Uterus (tissue), 4 donors: ENCODE measurements around the gene SIGLEC10. TPM values are rescaled to one million over a fixed set of nuclear protein-coding genes. Genes with fewer than 3 reads are reported as not detected.

Experiments
- DNase-seq, 2 donors: peaks; one replicate each; pipeline ENCODE4 v3.0.0-alpha.2; 2019 to 2020
- H3K27ac ChIP-seq, 2 donors: fragments of 200-600 bp; sonication (generic); 1 replicate in 1 of 2; 2 replicates in 1 of 2; pipeline ENCODE4 v1.5.1; 2016 to 2018
- H3K27me3 ChIP-seq, 2 donors: fragments of 200-600 bp; sonication (generic); one replicate each; pipeline ENCODE4 v1.5.1; 2018 to 2019; ENCODE audit warnings: control low read depth in 1 of 2
- H3K36me3 ChIP-seq, 2 donors: fragments of 200-600 bp; sonication (generic); one replicate each; pipeline ENCODE4 v1.5.1; 2019; ENCODE audit warnings: control low read depth in 1 of 2
- H3K4me1 ChIP-seq, 2 donors: fragments of 200-600 bp; sonication (generic); one replicate each; pipeline ENCODE4 v1.5.1; 2018 to 2019; ENCODE audit warnings: control low read depth in 1 of 2
- H3K4me3 ChIP-seq, 2 donors: fragments of 200-600 bp; sonication (generic); 1 replicate in 1 of 2; 2 replicates in 1 of 2; pipeline ENCODE4 v1.5.1; 2018 to 2019; ENCODE audit warnings: mild to moderate bottlenecking in 1 of 2
- H3K9me3 ChIP-seq, 2 donors: fragments of 200-600 bp; sonication (generic); one replicate each; pipeline ENCODE4 v1.5.1; 2019; ENCODE audit warnings: control low read depth in 1 of 2
- POLR2A ChIP-seq, 2 donors: fragments of 450-650 bp; IDR thresholded peaks; one replicate each; pipeline ENCODE4 v1.6.1; 2016; ENCODE audit warnings: antibody characterized with exemption in 2 of 2, mild to moderate bottlenecking in 1 of 2, moderate library complexity in 1 of 2
- intact Hi-C: fragments of 100-400 bp; cut with DNase I; formaldehyde crosslinking; loops from one replicate; pipeline ENCODE4 v1.15.1; 2023; ENCODE audit warnings: low total_unique reads
- total RNA-seq, 4 donors: library from RNA; depleted of rRNA in 3 of 4; stranded (reverse); fragments of >200 nt in 3 of 4; gene quantifications; one replicate each; pipeline versions ENCODE4 v1.1.0 to v1.2.4, GENCODE V29; 2014 to 2023
- TF ChIP-seq, protein P1 (sequence below), 4 experiments: fragments of 200-600 bp in 2 of 4; fragments of 450-650 bp in 2 of 4; sonication (generic) in 2 of 4; IDR thresholded peaks; one replicate each; pipeline ENCODE4 v1.5.1; 2016 to 2019; ENCODE audit warnings: antibody characterized with exemption in 4 of 4, mild to moderate bottlenecking in 2 of 4, moderate library complexity in 1 of 4
- donor health status: DM: yes; HTN: yes; CAD: no.

Gene SIGLEC10
- total RNA-seq, 4 donors from 2014 or later, result 0.26 to 11.2 (median 1.1) TPM

DNA sequence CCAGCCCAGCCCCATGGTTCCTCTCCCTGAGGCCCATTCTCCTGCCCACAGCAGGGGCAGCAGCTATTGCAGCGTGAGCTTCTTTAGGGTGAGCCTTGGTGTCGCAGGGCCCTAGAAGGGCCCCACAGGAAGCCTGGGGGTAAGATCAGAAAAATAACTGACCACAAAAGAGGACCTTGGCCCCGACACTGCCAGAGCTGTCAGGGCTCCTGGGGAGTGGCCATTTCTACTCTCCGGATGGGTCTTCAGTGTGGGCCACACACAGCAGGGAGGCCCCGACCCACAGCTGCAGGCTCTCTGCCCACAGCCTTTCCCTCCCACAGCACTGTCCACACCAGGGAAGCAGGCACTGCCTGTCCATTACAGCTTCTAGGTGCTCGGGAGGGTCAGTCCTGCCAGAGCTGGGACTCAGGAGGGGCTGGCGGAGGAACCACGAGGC is 44.3 kb upstream of the SIGLEC10 start:
- Histone ChIP-seq H3K4me1 (no peaks in the 10 kb centered on the region), H3K36me3 (no peaks in the 10 kb centered on the region), H3K9me3 (no peaks in the 10 kb centered on the region), H3K27ac (no peak overlapping the region), H3K27me3 (no peaks in the 10 kb centered on the region), H3K4me3 (no peak overlapping the region)
- intact Hi-C loops, result no loop called here
- TF ChIP-seq, protein P1, sequence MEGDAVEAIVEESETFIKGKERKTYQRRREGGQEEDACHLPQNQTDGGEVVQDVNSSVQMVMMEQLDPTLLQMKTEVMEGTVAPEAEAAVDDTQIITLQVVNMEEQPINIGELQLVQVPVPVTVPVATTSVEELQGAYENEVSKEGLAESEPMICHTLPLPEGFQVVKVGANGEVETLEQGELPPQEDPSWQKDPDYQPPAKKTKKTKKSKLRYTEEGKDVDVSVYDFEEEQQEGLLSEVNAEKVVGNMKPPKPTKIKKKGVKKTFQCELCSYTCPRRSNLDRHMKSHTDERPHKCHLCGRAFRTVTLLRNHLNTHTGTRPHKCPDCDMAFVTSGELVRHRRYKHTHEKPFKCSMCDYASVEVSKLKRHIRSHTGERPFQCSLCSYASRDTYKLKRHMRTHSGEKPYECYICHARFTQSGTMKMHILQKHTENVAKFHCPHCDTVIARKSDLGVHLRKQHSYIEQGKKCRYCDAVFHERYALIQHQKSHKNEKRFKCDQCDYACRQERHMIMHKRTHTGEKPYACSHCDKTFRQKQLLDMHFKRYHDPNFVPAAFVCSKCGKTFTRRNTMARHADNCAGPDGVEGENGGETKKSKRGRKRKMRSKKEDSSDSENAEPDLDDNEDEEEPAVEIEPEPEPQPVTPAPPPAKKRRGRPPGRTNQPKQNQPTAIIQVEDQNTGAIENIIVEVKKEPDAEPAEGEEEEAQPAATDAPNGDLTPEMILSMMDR (IDR thresholded peaks at IDR 0.05), result no peak
- TF ChIP-seq POLR2A (IDR thresholded peaks at IDR 0.05), result no peak
- DNase-seq, result no peak

DNA sequence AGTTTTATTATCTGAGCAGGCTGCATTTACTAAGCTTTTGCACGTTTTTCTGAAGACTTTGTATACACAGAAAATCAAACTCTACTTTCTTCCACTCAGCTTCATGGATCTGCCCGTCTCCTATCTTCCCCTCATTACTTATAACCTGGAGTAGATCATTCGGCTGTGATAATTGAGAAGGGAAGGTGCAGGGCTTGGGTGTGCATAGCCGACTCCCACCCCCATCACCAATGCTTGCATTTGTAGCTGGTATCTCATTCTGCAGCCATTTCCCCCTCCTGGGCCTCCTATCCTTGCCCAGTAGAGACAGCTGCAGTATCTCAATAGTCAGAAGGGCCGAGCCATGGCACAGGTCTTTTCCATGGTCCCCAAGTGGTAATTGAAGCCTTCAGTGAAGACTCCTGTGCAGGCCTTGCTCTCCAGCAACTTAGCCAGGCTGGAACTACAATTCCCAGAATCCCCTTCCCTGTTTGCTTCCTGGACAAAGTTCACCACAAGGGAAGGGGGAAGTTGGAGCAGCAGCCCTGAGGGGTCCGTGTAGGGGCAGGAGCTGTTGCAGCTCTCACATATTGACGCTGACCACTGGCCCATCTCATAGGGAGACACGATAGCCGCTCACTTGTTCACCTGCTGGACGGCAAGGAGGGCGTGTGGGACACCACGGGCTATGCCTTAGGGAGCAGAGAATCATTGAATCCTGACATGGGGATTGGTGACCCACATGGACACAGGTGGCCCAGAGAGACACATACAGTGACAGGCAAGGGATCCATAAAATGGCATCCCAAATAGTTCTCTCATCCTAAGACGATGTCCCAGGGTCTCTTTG is 42.9 kb upstream of the SIGLEC10 start:
- Histone ChIP-seq H3K9me3 (no peaks in the 10 kb centered on the region), H3K4me3 (no peak overlapping the region), H3K36me3 (no peaks in the 10 kb centered on the region), H3K4me1 (no peaks in the 10 kb centered on the region), H3K27me3 (no peaks in the 10 kb centered on the region), H3K27ac (no peak overlapping the region)
- intact Hi-C loops, result no loop called here
- TF ChIP-seq POLR2A (IDR thresholded peaks at IDR 0.05), result no peak
- TF ChIP-seq, protein P1 (IDR thresholded peaks at IDR 0.05), result no peak
- no peak for DNase-seq

DNA sequence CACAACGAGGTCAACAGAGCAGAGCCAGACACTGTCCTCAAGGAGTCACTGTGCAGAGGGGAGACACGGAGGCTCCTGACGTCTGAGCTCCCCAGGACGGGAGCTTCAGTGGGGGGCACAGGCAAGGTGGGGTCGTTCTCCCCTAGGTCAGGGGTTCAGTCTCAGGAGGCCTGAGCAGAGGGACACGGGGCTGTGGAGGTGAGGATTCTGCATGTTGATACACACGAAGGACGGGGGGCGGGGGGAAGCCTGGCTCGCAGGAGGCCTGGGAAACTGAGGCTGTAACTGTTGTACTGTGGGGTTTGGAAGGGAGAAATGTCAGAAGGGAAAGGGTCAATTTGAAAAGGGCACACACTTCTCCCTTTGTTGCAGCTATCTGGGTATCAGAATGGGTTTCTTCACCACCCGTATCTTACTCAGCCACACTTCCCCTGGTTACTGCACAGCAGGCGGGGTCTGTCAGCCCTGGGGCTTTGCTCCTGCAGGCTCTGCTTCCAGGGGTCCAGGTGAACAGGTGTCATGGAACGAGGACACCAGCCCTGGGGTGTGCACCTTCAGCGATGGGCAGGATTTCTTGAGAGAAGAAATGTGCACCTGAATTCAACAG is 41.6 kb upstream of the SIGLEC10 start:
- H3K36me3 ChIP-seq, result no peaks in the 10 kb centered on the region
- no peak overlapping the region for H3K27ac ChIP-seq
- H3K4me3 ChIP-seq, result no peak overlapping the region
- H3K27me3 ChIP-seq, result no peaks in the 10 kb centered on the region
- H3K4me1 ChIP-seq, result no peaks in the 10 kb centered on the region
- DNase-seq, result no peak
- intact Hi-C loops, result no loop called here
- H3K9me3 ChIP-seq, result no peaks in the 10 kb centered on the region
- TF ChIP-seq, protein P1 (IDR thresholded peaks at IDR 0.05), result no peak
- no peak for TF ChIP-seq POLR2A (IDR thresholded peaks at IDR 0.05)

DNA sequence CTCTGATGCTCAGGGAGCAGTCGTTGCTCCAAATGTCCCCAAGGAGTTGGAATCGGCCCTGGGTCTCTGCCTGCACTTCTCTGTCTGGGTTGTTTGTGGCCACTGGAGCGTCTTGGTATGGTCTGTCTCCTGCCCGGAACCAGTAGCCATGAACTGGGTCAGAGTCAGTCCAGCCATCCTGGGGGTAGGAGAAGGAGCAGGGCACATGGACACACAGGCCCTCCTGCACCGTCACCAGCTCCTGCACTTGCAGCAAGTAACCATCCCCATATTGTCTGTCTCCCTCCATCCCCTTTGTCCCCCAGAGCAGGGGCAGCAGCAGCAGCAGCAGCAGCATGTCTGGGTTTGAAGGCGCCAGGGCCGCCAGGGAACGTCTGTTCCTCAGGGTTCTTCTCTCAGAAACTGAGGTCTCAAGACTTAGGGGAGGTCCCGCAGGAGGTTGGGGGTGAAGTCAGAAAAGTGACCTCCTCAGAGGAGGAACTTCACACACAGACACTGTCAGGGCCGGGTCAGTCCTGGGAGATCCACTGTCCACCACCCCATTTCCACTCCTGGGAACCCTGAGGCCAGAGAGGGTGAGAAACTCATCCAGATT is 40.7 kb upstream of the SIGLEC10 start, which contains the start of gene SIGLEC8:
TSS of gene SIGLEC8 (minus strand) at position 404 of the 595 bp plus-strand sequence. CDS start at position 337, 67 bp downstream.
- H3K27ac ChIP-seq, result no peak within 1 kb of the TSS
- H3K4me1 ChIP-seq, result no peaks in the 10 kb centered on the region
- H3K36me3 ChIP-seq, result no peaks in the 10 kb centered on the region
- no peaks in the 10 kb centered on the region for H3K9me3 ChIP-seq
- intact Hi-C loops, result no loop called here
- TF ChIP-seq POLR2A (IDR thresholded peaks at IDR 0.05), result no peak
- TF ChIP-seq, protein P1 (IDR thresholded peaks at IDR 0.05), result no peak
- H3K4me3 ChIP-seq, result no peak within 1 kb of the TSS
- no peaks in the 10 kb centered on the region for H3K27me3 ChIP-seq
- DNase-seq, result no peak
